ENCODE measurements around the gene RD3L. TPM values are rescaled to one million over a fixed set of nuclear protein-coding genes. Genes with fewer than 3 reads are reported as not detected.

The RD3L gene
- total RNA-seq, 6 experiments from 2014 or later, result 0.22 to 1.2 (median 0.25) TPM; not detected in 3

DNA sequence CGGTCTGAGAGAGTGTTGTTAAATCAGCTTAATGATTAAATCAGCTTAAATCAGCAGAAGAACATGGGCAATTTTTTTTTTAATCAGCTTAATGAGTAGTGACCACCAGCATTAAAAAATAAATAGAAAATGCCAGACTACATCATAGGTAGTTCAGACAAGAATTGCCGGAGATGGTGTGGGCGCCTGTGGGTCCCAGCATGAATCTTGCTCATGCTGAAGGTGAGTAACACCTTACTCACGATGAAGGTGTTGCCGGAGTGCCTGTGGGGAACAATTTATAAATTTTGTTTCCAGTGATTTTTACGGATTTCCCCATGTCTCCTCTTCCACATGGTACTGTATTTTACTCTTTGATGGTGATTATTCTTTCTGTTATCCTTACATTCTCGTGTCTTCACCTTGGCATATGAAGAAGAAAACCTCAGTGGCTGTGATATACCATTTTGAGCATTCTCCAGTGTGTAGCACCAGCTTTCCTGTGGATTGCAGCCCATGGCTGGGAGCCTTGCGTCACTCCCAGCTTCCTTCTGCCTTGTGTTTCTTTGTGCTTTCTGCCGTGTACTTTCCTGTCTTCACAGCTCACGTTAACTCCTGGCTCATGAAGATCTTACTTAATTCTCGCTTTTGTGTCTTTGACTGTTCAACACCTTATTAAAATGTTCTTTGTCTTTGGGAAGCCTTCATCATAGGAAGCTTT is 9.4 kb downstream of the RD3L start:
- WGBS (ENCODE audit: insufficient coverage, low coverage, low lambda C conversion rate, missing lambda C conversion rate), result 51% methylated on average over 11 of the region's 11 CpGs
- H3K4me1 ChIP-seq, result no peaks in the 10 kb centered on the region
- no peak for TF ChIP-seq POLR2A (IDR thresholded peaks at IDR 0.05)
- no peaks in the 10 kb centered on the region for H3K9me3 ChIP-seq
- no peaks in the 10 kb centered on the region for H3K36me3 ChIP-seq
- intact Hi-C loops (cut with DNase I), result no loop called here
- no peak overlapping the region for H3K27ac ChIP-seq
- DNase-seq, result no peak
- H3K4me3 ChIP-seq, result no peak overlapping the region
- H3K27me3 ChIP-seq, result no peaks in the 10 kb centered on the region
- ATAC-seq, result no peak

DNA sequence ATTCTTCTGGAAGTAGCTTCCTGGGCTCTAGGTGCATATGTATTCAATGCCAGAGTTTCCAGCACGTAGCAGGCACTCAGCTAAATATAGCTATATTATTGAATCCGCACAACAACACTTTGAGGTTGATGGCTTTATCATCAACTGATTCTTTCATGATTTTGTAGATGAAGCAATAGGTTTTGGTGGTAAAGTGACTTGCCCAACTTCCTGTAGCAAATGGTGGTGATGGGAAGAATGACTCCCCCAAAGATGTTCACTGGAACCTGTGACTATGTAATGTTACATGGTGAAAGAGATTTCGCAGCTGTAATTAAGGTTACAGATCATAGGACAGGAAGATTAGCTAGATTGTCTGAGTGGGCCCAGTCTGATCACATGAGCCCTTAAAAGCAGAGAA is 10.9 kb downstream of the RD3L start:
- Histone ChIP-seq H3K9me3 (no peaks in the 10 kb centered on the region), H3K36me3 (no peaks in the 10 kb centered on the region), H3K27ac (no peak overlapping the region), H3K4me1 (no peaks in the 10 kb centered on the region), H3K4me3 (no peak overlapping the region), H3K27me3 (no peaks in the 10 kb centered on the region)
- no peak for ATAC-seq
- intact Hi-C loops (cut with DNase I), result no loop called here
- 54% methylated on average over 3 of the region's 3 CpGs for WGBS (ENCODE audit: insufficient coverage, low coverage, low lambda C conversion rate, missing lambda C conversion rate)
- TF ChIP-seq, protein P1, sequence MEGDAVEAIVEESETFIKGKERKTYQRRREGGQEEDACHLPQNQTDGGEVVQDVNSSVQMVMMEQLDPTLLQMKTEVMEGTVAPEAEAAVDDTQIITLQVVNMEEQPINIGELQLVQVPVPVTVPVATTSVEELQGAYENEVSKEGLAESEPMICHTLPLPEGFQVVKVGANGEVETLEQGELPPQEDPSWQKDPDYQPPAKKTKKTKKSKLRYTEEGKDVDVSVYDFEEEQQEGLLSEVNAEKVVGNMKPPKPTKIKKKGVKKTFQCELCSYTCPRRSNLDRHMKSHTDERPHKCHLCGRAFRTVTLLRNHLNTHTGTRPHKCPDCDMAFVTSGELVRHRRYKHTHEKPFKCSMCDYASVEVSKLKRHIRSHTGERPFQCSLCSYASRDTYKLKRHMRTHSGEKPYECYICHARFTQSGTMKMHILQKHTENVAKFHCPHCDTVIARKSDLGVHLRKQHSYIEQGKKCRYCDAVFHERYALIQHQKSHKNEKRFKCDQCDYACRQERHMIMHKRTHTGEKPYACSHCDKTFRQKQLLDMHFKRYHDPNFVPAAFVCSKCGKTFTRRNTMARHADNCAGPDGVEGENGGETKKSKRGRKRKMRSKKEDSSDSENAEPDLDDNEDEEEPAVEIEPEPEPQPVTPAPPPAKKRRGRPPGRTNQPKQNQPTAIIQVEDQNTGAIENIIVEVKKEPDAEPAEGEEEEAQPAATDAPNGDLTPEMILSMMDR (IDR thresholded peaks at IDR 0.05), result no peak
- no peak for TF ChIP-seq POLR2A (IDR thresholded peaks at IDR 0.05)
- no peak for DNase-seq

DNA sequence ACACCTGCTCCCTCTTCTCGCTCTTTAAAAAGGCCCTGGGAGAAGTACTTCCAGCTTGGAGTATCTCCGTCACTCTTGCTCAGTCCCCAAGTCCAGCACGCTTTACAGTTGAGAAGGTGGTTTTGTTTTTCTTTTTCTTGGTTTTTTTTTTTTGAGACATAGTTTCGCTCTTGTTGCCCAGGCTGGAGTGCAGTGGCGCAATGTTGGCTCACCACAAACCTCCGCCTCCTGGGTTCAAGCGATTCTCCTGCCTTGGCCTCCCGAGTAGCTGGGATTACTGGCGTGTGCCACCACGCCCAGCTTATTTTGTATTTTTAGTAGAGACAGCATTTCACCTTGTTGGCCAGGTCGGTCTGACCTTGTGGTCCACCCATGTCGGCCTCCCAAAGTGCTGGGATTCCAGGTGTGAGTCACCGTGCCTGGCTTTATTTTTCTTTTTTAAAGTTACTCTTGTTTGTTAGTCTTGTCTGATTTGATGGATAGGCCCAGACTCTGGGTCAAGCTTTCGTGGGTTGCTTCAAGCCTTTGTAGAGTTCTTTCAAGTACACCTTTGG is 12.2 kb downstream of the RD3L start:
- no peaks in the 10 kb centered on the region for H3K9me3 ChIP-seq
- DNase-seq (no peak), ATAC-seq (no peak)
- no peaks in the 10 kb centered on the region for H3K4me1 ChIP-seq
- TF ChIP-seq, protein P1 (IDR thresholded peaks at IDR 0.05), result no peak
- TF ChIP-seq POLR2A (IDR thresholded peaks at IDR 0.05), result no peak
- H3K27ac ChIP-seq, result no peak overlapping the region
- intact Hi-C loops (cut with DNase I), result no loop called here
- H3K27me3 ChIP-seq, result no peaks in the 10 kb centered on the region
- no peak overlapping the region for H3K4me3 ChIP-seq
- no peaks in the 10 kb centered on the region for H3K36me3 ChIP-seq
- WGBS (ENCODE audit: insufficient coverage, low coverage, low lambda C conversion rate, missing lambda C conversion rate), result 66% methylated on average over 12 of the region's 14 CpGs

DNA sequence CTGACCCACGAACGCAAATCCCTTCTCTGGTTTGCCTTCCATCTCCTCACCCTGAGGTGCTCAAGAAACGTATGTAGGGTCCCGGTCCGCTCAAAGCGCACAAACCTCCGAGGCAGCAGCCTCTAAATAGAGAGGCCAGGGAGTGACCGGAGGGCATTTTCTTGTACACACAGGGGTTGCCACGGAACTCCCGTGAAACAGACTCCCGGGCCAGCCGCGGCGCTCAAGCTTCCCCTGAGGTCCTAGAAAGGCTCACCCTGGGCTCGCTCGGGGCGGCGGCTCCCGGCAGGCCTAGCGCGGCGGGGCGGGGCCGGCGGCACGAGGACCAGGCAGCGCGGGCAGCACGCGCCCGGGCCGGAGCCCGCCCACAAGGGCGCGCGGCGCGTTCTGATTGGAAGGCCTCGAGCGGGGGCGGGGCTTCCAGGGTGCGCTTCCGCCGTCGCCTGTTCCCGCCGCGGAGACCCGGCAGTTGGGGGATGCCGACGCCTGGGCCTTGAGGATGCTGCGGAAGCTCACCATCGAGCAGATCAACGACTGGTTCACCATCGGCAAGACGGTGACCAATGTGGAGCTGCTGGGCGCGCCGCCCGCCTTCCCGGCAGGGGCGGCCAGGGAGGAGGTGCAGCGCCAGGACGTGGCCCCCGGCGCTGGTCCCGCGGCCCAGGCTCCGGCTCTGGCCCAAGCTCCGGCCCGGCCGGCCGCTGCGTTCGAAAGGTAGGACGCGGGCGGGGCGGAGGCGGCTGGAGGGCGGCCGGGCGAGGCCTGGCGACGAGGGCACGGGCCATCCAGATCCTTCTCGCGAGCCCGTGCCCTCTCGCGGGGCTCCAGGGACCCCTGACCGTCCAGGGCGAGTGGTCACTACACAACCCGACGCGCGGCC is 14.1 kb downstream of the RD3L start, which contains the start of gene TDRD9:
Gene TDRD9 (plus strand): TSS at position 446 of the 880 bp plus-strand sequence. CDS start 54 bp downstream, at position 500.
- Histone ChIP-seq H3K4me3 (no peak within 1 kb of the TSS), H3K4me1 (no peaks in the 10 kb centered on the region), H3K27me3 (no peaks in the 10 kb centered on the region), H3K27ac (no peak within 1 kb of the TSS), H3K36me3 (no peaks in the 10 kb centered on the region), H3K9me3 (no peaks in the 10 kb centered on the region)
- DNase-seq (no peak), ATAC-seq (peak in 1 of 4 donors; percentile 13)
- TF ChIP-seq POLR2A (IDR thresholded peaks at IDR 0.05), result no peak
- TF ChIP-seq, protein P1 (IDR thresholded peaks at IDR 0.05), result no peak
- intact Hi-C loops (cut with DNase I), result no loop called here
- WGBS (ENCODE audit: insufficient coverage, low coverage, low lambda C conversion rate, missing lambda C conversion rate), result 43% methylated on average over 21 of the region's 97 CpGs
